ENCODE data around the gene MYO18A.

DNA sequence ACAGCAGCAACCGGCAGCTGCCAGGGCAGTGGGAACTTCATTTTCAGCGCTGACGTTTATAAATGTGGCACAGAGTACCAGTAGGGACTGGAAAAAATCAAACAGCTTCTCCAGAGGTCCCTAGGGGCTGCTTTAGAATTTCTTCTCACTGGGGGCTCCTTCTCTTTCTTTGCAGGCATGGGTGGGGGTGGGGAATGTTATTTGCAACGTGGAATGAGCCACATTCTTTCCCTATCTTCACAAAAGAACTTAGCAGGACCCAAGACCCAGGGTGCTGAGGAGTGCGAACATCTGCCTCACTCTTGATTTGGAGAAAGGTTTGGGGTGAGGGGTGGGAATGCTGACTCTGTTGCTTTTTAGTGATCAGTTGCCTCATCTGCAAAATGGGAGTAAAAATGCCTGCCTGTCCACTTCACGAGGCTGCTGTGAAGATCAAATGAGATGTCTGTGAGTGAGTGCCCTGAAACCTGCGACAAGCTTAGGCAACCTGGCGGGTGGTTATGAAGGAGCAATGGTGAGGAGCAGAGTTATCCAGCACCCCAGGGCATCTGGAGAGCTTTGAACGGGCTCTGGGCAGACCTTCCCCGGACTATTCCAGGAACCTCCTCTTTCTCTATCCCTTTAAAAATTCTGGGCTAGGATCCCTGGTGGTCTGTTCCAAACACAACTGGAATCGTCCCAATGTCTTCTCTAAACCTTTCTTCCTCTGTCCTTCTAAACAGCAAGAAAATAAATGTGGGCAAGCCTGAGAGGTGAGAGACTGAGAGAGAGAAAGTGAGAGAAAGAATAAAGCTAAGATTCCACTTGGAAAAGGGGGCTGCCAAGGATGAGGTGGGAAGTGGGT is 148.0 kb downstream of the MYO18A start:
- TF ChIP-seq CTCF (IDR thresholded peaks at IDR 0.05) (no peak), ZFX (IDR thresholded peaks at IDR 0.05; ENCODE audit: borderline replicate concordance) (no peak)

Data from 22Rv1 (cell line).